Activated CD8-positive, alpha-beta T cell treated with anti-CD3 and anti-CD28 coated beads, Interleukin-2, amount 10 ng/mL, durations not matched to agents 7 days and 5 days (primary cell): Measurements from ENCODE around the gene CCDC78. TPM values are rescaled to one million over a fixed set of nuclear protein-coding genes. Genes with fewer than 3 reads are reported as not detected.

Experiments
- ATAC-seq: fragments of 150-1000 bp; cut with Tn5 transposase; one replicate; pipeline ENCODE4 v1.10.0; 2021; ENCODE audit warnings: moderate library complexity
- CTCF ChIA-PET: fragments of 350-600 bp; sonication (Branson Sonifier 250); formaldehyde crosslinking; loops from one replicate; lab custom pipeline; 2021; ENCODE audit warnings: antibody characterized with exemption; lab: Charles Lee
- POLR2A ChIA-PET: fragments of 350-600 bp; sonication (Branson Sonifier 250); formaldehyde crosslinking; loops from one replicate; lab custom pipeline; 2021; ENCODE audit warnings: antibody characterized with exemption; lab: Charles Lee
- DNase-seq: peaks from one replicate; pipeline ENCODE4 v3.0.0-alpha.2; 2020
- H3K27ac Mint-ChIP-seq: one replicate; pipeline ENCODE4 v1.8.0; 2021; ENCODE audit warnings: mild to moderate bottlenecking, mixed read lengths
- H3K27me3 Mint-ChIP-seq: one replicate; pipeline ENCODE4 v1.8.0; 2021; ENCODE audit warnings: low read depth, mixed read lengths
- H3K36me3 Mint-ChIP-seq: one replicate; pipeline ENCODE4 v1.8.0; 2021; ENCODE audit warnings: low read depth, mixed read lengths
- H3K4me1 Mint-ChIP-seq: one replicate; pipeline ENCODE4 v1.8.0; 2021; ENCODE audit warnings: low read depth, mixed read lengths
- H3K4me3 Mint-ChIP-seq: one replicate; pipeline ENCODE4 v1.8.0; 2021; ENCODE audit warnings: mild to moderate bottlenecking, mixed read lengths
- H3K9me3 Mint-ChIP-seq: one replicate; pipeline ENCODE4 v1.8.0; 2022; ENCODE audit warnings: mixed read lengths; ENCODE audit not compliant: insufficient read depth
- total RNA-seq, 2 experiments: library from RNA; stranded (reverse); gene quantifications; one replicate each; pipeline ENCODE4 v1.2.3, GENCODE V29; 2021

CCDC78 gene
- total RNA-seq, 2 experiments from 2014 or later, result 3.9 TPM

GRCh38 chr16:733382-734207 is 7.4 kb upstream of the CCDC78 start:
- no peak overlapping the region for H3K27ac Mint-ChIP-seq
- DNase-seq (no peak), ATAC-seq (peak; percentile 31)
- H3K36me3 Mint-ChIP-seq, result peaks cover 19% of the 10 kb centered on the region
- POLR2A ChIA-PET, result interaction anchor here (0.5 kb wide), 1 partner anchor 231 kb away, joined by 3 read pairs; no protein-coding TSS in a partner anchor
- no peaks in the 10 kb centered on the region for H3K27me3 Mint-ChIP-seq
- CTCF ChIA-PET, result interaction anchor here (0.6 to 1.9 kb wide), 4 partner anchors 12 to 22 kb away, joined by 3 to 10 read pairs (median 4); partner anchors contain the start of gene METRN
- no peak overlapping the region for H3K4me3 Mint-ChIP-seq
- peaks cover 20% of the 10 kb centered on the region for H3K4me1 Mint-ChIP-seq
- H3K9me3 Mint-ChIP-seq, result no peaks in the 10 kb centered on the region

GRCh38 chr16:732936-733335 is 6.7 kb upstream of the CCDC78 start:
- ATAC-seq (no peak), DNase-seq (no peak)
- ChIA-PET POLR2A (interaction anchor here (0.5 kb wide), 1 partner anchor 232 kb away, joined by 3 read pairs; no protein-coding TSS in a partner anchor), CTCF (interaction anchor here (0.6 to 1.9 kb wide), 4 partner anchors 12 to 21 kb away, joined by 3 to 10 read pairs (median 4); partner anchors contain the start of gene METRN)
- H3K9me3 Mint-ChIP-seq, result no peaks in the 10 kb centered on the region
- H3K4me3 Mint-ChIP-seq, result no peak overlapping the region
- no peak overlapping the region for H3K27ac Mint-ChIP-seq
- H3K27me3 Mint-ChIP-seq, result no peaks in the 10 kb centered on the region
- H3K36me3 Mint-ChIP-seq, result peaks cover 17% of the 10 kb centered on the region
- peaks cover 18% of the 10 kb centered on the region for H3K4me1 Mint-ChIP-seq

DNA sequence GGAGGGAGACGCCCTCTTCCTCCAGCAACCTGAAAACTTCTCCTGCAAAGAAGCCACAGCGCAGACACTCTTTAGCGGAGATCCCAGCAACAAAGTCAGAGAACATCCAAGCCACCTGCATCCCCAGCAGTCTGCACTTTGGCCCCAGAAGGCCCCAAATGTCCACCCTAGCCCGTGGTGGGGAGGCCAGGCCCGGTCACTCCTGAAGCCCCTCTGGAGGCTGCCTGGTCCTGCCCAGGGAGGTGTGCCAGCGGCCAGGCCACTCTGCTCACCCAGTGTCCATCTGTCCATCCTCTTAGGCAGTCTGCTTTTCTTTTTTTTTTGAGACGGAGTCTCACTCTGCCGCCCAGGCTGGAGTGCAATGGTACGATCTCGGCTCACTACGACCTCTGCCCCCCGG is 6.1 kb upstream of the CCDC78 start:
- Mint-ChIP-seq H3K4me1 (peaks cover 12% of the 10 kb centered on the region), H3K9me3 (no peaks in the 10 kb centered on the region), H3K36me3 (peaks cover 14% of the 10 kb centered on the region), H3K27me3 (no peaks in the 10 kb centered on the region), H3K27ac (no peak overlapping the region), H3K4me3 (no peak overlapping the region)
- POLR2A ChIA-PET, result interaction anchor here (1.7 kb wide), 1 partner anchor 17 kb away, joined by 6 read pairs; the partner anchor contains the start of gene METRN
- CTCF ChIA-PET, result interaction anchor here (1.0 to 1.9 kb wide), 3 partner anchors 8 to 20 kb away, joined by 3 to 10 read pairs (median 6); partner anchors contain the start of gene CIAO3
- DNase-seq, result no peak
- ATAC-seq, result no peak

GRCh38 chr16:730666-731509 is 4.6 kb upstream of the CCDC78 start:
- H3K27ac Mint-ChIP-seq, result no peak overlapping the region
- ChIA-PET CTCF (interaction anchor here (0.7 kb wide), 1 partner anchor 41 kb away, joined by 3 read pairs; the partner anchor contains the start of gene WDR24), POLR2A (interaction anchor here (1.1 to 2.9 kb wide), 3 partner anchors 10 to 15 kb away, joined by 3 to 10 read pairs (median 6); partner anchors contain the start of genes CIAO3 and METRN)
- H3K4me1 Mint-ChIP-seq, result peaks cover 7% of the 10 kb centered on the region
- DNase-seq (no peak), ATAC-seq (no peak)
- no peaks in the 10 kb centered on the region for H3K27me3 Mint-ChIP-seq
- peaks cover 11% of the 10 kb centered on the region for H3K36me3 Mint-ChIP-seq
- no peak overlapping the region for H3K4me3 Mint-ChIP-seq
- no peaks in the 10 kb centered on the region for H3K9me3 Mint-ChIP-seq

DNA sequence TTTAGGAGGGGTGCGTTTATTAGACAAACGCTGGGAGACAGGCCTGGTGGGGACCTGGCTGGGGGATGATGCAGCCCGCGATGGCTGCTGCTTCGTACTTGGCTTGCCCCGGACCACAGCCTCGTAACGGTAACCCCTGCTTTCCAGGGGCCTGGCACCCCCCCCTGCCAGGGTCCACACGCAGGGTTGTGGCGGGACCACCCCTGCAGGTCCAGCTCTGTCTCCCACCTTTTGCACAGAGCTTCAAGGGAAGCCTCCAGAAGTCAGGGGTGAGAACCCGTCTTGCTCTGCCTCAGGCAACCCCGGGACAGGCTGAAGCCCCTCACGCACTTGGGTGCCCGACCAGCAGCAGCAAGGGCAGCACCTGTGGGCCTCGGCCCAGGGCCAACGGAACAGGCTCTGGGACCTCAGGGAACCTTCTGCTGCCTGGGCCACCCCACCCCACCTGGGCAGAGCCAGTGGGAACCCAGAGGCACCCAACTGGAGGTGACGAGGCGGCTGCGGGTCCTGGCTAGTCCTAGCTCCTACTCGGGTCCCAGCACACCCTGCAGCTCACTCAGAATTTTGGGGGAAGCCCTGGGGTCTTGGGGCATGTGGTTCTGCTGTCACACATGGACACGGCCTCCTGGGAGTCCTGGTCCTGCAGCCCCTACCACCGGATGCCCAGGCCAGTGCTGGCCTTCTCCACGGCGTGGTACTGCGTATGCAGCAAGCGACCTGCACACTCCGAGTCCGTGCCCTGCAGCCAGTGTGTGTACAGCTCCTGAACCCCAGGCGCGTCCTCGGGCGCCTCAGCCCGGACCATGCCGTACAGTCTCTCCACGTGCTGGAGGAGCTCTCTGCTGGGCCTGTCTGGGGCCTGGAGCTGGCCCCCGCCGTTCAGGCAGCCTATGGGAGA is 3.8 kb upstream of the CCDC78 start:
- H3K4me3 Mint-ChIP-seq, result no peak overlapping the region
- ChIA-PET POLR2A (interaction anchor here (1.1 to 2.9 kb wide), 2 partner anchors 10 to 11 kb away, joined by 3 to 10 read pairs; partner anchors contain the start of gene CIAO3), CTCF (interaction anchor here (0.7 to 1.4 kb wide), 3 partner anchors 11 to 40 kb away, joined by 3 read pairs; partner anchors contain the start of genes CIAO3 and WDR24)
- no peaks in the 10 kb centered on the region for H3K9me3 Mint-ChIP-seq
- H3K27ac Mint-ChIP-seq, result no peak overlapping the region
- no peak for DNase-seq
- H3K36me3 Mint-ChIP-seq, result peaks cover 4% of the 10 kb centered on the region
- H3K27me3 Mint-ChIP-seq, result no peaks in the 10 kb centered on the region
- no peak for ATAC-seq
- no peaks in the 10 kb centered on the region for H3K4me1 Mint-ChIP-seq

- POLR2A ChIA-PET, result interaction anchor here (1.1 to 2.9 kb wide), 2 partner anchors 10 to 12 kb away, joined by 3 to 10 read pairs; partner anchors contain the start of gene CIAO3
- H3K27ac Mint-ChIP-seq, result no peak overlapping the region
- H3K4me1 Mint-ChIP-seq, result no peaks in the 10 kb centered on the region
- H3K9me3 Mint-ChIP-seq, result no peaks in the 10 kb centered on the region
- CTCF ChIA-PET, result interaction anchor here (1.3 to 1.7 kb wide), 4 partner anchors 9 to 59 kb away, joined by 3 to 6 read pairs (median 3); partner anchors contain the start of genes CIAO3 and RPUSD1
- ATAC-seq (no peak), DNase-seq (no peak)
- no peak overlapping the region for H3K4me3 Mint-ChIP-seq
- H3K36me3 Mint-ChIP-seq, result peaks cover 4% of the 10 kb centered on the region
- H3K27me3 Mint-ChIP-seq, result no peaks in the 10 kb centered on the region
Measured at GRCh38 chr16:728890-729744, 2.9 kb upstream of the CCDC78 start.

- Mint-ChIP-seq H3K27ac (no peak overlapping the region), H3K9me3 (no peaks in the 10 kb centered on the region), H3K36me3 (peaks cover 4% of the 10 kb centered on the region), H3K4me1 (no peaks in the 10 kb centered on the region), H3K4me3 (peak overlapping the region; percentile 40), H3K27me3 (no peaks in the 10 kb centered on the region)
- ATAC-seq (peak; percentile 62), DNase-seq (peak; percentile 72)
- CTCF ChIA-PET, result interaction anchor here (1.3 to 1.7 kb wide), 3 partner anchors 8 to 60 kb away, joined by 3 to 6 read pairs (median 4); partner anchors contain the start of gene RPUSD1
- POLR2A ChIA-PET, result interaction anchor here (1.2 to 2.9 kb wide), 2 partner anchors 9 to 12 kb away, joined by 5 to 10 read pairs; no protein-coding TSS in a partner anchor
Measured at GRCh38 chr16:728131-728889, 2.1 kb upstream of the CCDC78 start.

DNA sequence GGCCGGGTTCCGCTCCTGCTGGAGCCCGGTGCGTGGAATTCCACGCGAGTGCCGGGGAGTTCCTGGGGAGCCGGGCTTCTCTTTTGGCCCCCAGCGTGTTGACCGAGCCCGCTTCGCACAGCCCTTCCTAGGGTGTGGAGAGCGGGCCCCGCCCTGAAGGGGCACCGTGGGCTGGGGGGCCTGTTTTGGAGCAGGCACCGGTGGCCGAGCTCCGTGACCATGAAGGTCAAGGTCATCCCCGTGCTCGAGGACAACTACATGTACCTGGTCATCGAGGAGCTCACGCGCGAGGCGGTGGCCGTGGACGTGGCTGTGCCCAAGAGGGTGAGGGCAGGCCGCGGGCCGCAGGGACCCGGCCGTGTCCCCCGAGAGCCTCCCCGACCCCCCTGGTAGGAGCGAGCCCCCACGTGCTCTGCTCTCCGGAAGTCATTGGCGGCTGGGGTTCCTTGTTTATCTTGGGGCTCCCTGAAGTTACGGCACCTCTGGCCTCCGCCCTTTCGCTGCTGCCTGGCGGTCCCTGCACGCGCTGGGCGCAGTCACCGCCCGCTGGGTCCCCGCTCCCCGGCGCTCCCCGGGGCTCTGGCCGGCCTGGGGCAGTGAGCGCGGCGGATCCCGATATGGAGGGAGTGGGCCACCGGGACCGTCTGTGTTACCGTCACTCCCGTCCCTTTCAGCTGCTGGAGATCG is 1.2 kb upstream of the CCDC78 start:
- H3K9me3 Mint-ChIP-seq, result no peaks in the 10 kb centered on the region
- H3K27ac Mint-ChIP-seq, result no peak overlapping the region
- no peaks in the 10 kb centered on the region for H3K4me1 Mint-ChIP-seq
- POLR2A ChIA-PET, result interaction anchor here (1.2 kb wide), 1 partner anchor 12 kb away, joined by 5 read pairs; no protein-coding TSS in a partner anchor
- CTCF ChIA-PET, result interaction anchor here (0.7 to 1.7 kb wide), 4 partner anchors 8 to 61 kb away, joined by 3 to 6 read pairs (median 4); partner anchors contain the start of gene RPUSD1
- no peaks in the 10 kb centered on the region for H3K27me3 Mint-ChIP-seq
- H3K36me3 Mint-ChIP-seq, result peaks cover 2% of the 10 kb centered on the region
- ATAC-seq, result peak; percentile 34
- H3K4me3 Mint-ChIP-seq, result peak overlapping the region; percentile 50
- peak; percentile 50 for DNase-seq

DNA sequence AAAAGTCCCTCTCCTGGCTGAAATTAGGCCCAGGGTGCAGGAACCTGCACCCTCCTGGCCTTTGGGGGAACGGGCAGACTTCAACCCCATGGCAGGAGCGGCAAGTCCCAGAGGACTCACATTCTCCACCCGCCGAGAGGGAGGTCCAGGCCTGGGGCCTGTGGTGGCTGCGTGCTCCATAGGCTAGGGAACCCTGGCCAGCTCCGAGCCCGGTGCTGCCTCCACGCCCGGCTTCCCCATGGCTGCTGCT is 130 bp downstream of the CCDC78 start:
- ATAC-seq (no peak), DNase-seq (no peak)
- no peaks in the 10 kb centered on the region for H3K27me3 Mint-ChIP-seq
- ChIA-PET CTCF (interaction anchor here (0.9 to 1.1 kb wide), 3 partner anchors 10 to 13 kb away, joined by 3 to 4 read pairs (median 4); no protein-coding TSS in a partner anchor), POLR2A (no interaction called here)
- H3K4me1 Mint-ChIP-seq, result no peaks in the 10 kb centered on the region
- no peak overlapping the region for H3K4me3 Mint-ChIP-seq
- H3K9me3 Mint-ChIP-seq, result no peaks in the 10 kb centered on the region
- no peaks in the 10 kb centered on the region for H3K36me3 Mint-ChIP-seq
- H3K27ac Mint-ChIP-seq, result no peak overlapping the region
